Sciatic nerve (tissue), 2 donors: ENCODE results near the gene LRRC18. TPM values are rescaled to one million over a fixed set of nuclear protein-coding genes. Genes with fewer than 3 reads are reported as not detected.

ENCODE experiments used
- ATAC-seq: fragments of 200-7000 bp; cut with Tn5 transposase; one replicate; pipeline ENCODE4 v1.9.1; 2020; ENCODE audit warnings: mild to moderate bottlenecking, moderate library complexity
- DNase-seq: peaks from one replicate; pipeline ENCODE4 v3.0.0-alpha.2; 2020; ENCODE audit warnings: low spot score
- intact Hi-C: fragments of 100-400 bp; cut with DNase I; formaldehyde crosslinking; loops from one replicate; pipeline ENCODE4 v1.14.2; 2022
- total RNA-seq: library from RNA; stranded (reverse); fragmentation: NEBNext Ultra II Directional; extraction: Animal tissue kit (Norgen Biotek cat#: 25700); gene quantifications from one replicate; pipeline ENCODE4 v1.2.1, GENCODE V29; 2021
- donor health status: DM: no; HTN: no; CAD: no.
- donor health status: DM: no; HTN: no; CAD: no.

LRRC18 gene
- not detected for total RNA-seq

GRCh38 chr10:48939790-48940325, at the start of gene LRRC18:
Gene LRRC18 (minus strand): TSS chr10:48939840. CDS start chr10:48914155, 25,685 bp downstream.
- no peak for ATAC-seq
- intact Hi-C loops = loop anchor here (10.0 kb wide), 1 partner anchor 1525 kb away; no protein-coding TSS in a partner anchor
- DNase-seq = no peak

DNA sequence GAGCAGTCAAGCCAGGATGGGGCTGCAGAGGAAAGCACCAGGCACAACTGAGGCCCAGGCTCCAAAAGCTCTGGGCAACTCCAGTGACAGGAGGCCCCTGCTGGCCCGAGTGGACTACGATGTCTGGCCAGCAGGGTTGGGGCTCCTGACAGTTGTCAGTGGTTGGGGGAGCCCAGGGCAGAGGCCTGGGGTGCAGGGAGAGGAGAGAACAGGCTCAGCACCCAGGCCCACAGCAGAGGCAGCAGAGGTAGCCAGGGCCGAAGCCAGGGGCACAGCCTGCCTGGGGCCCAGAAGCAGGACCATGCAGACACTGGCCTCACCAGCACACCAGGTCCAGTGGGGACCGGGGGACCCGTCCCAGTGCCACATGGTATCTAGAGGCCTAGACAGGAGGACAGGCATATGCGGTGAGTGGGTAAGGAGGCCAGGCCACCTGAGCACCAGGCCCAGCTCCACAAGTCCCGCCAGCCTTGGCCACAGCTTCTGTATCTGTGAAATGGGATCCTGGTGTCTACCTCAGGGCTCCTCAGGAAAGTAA, 46.0 kb upstream of the LRRC18 start:
- intact Hi-C loops = no loop called here
- ATAC-seq (no peak), DNase-seq (no peak)

DNA sequence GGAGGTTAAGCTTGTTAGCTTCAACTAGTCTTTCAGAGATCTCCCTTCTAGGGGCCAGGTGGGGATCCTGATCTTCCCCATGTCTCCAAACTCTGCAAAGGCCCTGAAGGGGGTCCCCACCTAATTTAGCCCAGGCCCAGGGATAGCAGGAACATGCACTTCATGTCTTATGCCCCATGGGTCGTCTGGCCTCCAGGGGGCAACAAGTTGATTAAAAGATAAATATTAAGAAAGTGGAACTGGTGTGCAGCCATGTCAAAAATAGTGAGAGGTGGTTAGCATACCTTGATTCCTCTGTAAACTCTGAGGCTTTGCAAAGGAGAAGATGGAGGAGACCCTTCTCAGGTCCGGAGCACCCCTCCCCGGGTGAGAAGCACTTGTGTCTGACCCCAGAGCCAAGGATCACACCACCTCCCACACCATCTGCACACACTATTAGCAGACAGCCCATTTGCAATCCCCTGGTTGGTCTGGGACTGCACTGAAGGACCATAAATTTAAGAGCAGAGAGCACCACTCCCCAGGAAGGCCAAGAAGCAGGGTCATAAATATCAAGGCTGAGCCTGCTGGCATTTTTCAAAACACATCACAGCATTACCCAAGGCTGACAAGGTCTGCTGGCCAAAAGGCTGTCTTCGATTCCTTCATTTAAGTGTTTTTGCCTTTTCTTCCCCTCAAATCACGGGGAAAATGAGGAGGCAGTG, 44.2 kb upstream of the LRRC18 start:
- DNase-seq = no peak
- intact Hi-C loops = loop anchor here (5.0 kb wide), 1 partner anchor 179 kb away; no protein-coding TSS in a partner anchor

DNA sequence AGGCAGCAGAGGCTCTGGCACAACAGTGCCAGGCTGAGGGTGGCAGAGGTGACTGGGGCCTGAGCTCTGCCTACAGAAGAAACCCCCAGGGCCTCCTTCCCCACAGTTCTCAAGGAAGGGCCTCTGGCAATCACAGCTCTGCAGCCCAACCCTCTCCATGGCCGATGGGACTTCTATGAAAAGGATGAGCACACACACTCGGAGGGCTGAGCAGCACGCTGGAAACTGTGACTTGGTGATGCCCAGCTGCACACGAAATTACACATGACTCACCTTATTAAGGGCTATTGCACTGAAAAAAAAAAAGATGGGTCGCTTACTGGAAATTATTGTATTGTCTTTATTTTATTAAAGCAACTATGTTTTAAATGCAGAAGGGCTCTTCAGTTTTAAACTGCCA, 42.9 kb upstream of the LRRC18 start:
- intact Hi-C loops = loop anchor here (5.0 kb wide), 1 partner anchor 180 kb away; no protein-coding TSS in a partner anchor
- DNase-seq = no peak
- ATAC-seq = no peak

More for the DNA sequence above, 44.2 kb upstream of the LRRC18 start:
- no peak for ATAC-seq

DNA sequence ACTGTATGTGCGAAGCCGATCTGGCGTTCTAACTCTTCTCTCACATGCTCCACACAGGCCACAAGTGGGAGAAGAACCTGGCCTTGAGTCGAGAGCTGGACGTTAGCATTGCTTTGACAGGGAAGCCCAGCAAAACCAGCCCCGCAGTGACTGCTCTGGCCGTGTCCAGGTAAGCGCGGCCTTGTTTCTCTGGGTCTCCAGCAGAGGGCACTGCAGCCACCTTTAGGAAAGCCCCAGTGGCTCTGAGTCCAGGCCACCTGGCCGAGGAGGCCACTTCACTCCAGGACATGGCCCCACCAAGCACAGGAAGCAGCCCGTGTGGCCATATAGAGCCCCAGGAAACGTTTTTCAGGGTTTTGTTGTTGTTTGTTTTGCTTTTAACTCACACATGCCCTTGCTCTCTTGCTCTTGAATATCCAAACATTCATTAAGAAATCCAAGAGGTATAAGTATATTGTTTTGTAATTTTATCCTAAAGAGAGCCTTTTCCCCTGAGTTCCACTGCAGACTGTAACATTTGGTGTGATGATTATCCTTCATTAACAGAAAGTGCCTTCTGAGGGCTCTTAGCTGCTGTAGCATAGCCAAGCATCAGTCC, 41.8 kb upstream of the LRRC18 start:
- intact Hi-C loops = loop anchor here (5.0 kb wide), 1 partner anchor 181 kb away; no protein-coding TSS in a partner anchor
- DNase-seq (peak; percentile 73), ATAC-seq (peak; percentile 80)

- intact Hi-C loops = no loop called here
- DNase-seq = no peak
- ATAC-seq = no peak
Observed at GRCh38 chr10:48978318-48978717, 38.7 kb upstream of the LRRC18 start.

DNA sequence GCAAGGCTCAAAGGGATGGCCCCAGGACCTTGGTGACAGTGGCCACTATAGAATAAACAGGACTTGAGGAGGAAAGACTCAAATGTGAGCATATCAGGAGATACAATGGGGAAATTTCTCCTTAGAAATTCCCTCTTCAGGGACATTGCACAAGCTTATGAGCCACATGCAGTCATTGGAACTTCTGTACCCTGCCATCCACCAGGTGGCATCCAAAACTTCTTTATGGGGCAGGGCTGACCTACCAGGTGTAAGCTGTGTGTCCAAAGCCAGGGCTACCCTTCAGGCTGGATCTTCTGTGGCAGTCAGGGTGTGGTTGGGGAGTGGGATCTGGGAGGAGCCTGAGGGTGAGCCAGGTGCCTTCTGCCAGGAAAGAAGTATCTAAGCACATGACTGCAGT, 36.6 kb upstream of the LRRC18 start:
- intact Hi-C loops = no loop called here
- DNase-seq (no peak), ATAC-seq (peak; percentile 58)

DNA sequence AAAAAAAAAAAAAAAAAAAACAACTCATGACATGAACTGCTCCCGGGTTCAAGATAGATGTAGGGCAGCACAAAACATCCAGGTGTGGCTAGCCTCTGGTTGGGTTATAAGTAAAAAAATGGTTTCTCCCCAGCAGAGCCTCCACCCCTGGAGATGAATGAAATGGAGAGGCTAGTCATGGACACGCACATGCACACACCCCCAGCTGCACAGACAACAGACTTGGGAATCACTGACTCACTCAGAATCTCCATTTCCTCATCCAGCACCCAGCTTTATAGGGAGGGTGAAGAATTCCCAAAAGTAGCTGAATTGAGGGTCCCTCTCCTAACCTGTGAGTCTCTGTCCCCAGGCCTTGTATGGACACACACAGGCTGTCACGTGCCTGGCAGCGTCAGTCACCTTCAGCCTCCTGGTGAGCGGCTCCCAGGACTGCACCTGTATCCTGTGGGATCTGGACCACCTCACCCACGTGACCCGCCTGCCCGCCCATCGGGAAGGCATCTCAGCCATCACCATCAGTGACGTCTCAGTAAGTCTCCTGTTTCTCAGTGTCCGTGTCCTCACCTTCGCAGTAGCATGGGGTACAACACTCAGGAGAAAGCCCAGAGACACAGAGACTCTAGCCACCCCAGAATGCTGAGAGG, 35.0 kb upstream of the LRRC18 start:
- no peak for DNase-seq
- intact Hi-C loops = no loop called here
- ATAC-seq = no peak

GRCh38 chr10:48973065-48973464, 33.4 kb upstream of the LRRC18 start:
- ATAC-seq (no peak), DNase-seq (no peak)
- intact Hi-C loops = no loop called here

DNA sequence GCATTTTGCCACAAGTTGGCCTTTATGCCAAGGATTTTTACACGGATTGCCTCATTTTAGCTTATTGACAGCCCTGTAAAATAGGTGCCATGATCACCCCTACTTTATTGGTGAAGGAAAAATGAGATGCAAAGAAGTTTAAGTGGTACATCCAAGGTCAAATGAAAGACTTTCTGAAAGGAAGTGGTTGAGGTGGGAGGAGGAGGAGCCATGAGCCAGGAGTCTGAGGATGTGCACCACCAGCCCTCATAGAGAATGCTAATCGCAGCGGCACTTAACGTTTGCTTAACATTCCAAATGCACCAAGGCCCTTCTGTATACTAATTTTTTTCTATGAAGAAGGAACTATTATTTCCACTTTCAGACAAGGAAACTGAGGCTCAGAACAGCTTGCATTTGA, 31.0 kb upstream of the LRRC18 start:
- intact Hi-C loops = no loop called here
- DNase-seq = no peak
- no peak for ATAC-seq

DNA sequence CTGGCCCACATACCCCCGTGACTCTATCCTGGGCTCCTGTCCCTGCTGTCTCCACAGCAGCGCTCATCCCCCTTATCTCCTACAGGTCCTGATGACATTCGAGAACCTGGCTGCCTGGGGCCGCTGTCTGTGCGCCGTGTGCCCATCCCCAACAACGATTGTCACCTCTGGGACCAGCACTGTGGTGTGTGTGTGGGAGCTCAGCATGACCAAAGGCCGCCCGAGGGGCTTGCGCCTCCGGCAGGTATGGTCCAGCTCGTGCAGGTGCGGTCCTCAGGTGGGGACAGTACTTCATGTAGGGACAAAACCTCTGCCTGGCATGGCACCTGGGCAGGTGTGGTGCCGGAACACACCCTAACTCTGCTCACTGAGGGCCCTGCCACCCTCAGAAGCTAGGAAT, 30.4 kb upstream of the LRRC18 start:
- no peak for ATAC-seq
- intact Hi-C loops = no loop called here
- no peak for DNase-seq

GRCh38 chr10:48968036-48968435, 28.4 kb upstream of the LRRC18 start:
- intact Hi-C loops = no loop called here
- no peak for ATAC-seq
- DNase-seq = no peak

GRCh38 chr10:48965460-48965859, 25.8 kb upstream of the LRRC18 start:
- DNase-seq = no peak
- no peak for ATAC-seq
- intact Hi-C loops = no loop called here

DNA sequence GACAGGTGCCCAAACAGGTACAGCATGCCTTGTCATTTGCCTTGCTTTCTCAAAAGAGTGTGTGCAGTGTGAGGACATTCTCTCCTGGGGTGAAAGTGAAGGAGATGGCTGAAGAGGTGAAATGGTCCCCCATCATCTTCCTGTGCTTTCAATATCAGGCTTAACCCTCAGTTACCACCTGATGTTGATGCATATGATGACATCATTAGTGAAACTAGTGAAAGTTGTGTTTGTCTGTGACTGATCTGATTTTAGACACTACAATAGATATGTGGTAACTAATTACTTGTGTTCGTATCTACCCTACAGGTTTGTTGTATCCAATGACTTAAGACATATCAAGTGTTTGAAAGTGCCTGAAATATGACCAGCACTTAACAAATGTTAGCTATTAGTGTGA, 24.4 kb upstream of the LRRC18 start:
- DNase-seq = no peak
- no peak for ATAC-seq
- intact Hi-C loops = no loop called here

DNA sequence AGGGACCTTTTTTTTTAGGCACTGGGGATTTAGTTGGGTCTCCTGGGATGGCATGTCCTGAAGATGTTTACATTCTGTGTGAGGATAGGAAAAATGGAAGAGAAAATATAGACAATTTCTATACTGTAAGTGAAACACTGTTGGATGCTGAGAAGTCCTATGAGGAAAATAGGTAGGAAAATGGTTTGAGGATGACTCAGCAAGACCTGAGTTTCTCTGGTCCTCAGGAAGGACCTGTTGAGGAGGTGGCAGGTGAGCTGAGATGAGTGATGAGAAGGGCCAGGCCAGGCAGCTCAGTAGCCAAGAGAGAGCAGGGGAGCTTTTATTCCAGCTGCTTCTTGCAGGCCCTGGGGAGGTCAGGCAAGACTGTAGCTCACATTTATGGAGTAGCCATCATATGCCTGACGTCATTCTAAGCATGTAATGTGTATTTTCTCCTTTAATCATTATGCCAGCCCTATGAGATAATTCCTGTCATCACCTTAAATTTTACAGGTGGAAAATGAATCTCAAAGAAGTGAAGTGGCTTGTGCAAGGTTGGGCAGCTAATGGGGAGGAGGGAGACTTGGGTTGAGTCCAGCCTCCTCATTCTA, 19.1 kb upstream of the LRRC18 start:
- DNase-seq (no peak), ATAC-seq (no peak)
- intact Hi-C loops = no loop called here

DNA sequence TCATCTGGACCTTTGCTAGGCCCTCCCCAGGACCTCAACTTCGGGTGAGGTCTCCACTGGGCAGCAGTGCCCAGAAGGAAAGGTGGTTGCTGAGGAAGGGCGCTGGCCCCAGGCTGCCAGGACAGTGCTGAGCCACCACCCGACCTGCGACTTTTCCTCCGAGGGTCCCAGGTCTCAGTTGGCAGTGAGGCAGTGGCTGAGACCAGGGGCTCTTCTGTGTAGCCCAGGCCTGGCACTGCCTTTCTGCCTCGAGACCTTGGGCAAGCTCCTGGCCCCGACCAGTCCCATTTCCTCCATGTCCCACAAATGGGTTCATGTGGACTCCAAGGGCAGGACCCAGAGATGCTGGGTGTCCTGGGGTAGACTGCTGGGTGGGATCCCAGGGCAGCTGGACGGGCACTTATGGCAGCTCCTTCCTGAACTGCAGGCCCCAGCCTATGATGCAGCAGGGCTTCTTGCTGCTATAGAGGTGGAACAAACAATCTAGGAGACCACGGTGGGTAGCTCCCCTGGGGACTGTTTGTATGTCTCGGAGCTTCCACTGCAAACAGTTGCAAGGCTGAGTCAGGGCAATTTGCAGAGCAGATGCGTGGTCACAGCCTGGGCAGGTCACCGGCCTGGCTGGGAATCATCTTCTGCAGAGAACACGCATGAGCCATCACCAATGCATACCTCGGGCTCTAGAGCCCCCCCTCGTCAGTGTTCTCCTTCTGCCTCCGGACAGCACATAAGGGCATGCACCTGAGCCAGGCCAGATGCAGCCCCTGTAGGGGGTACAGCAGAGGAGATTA, 17.9 kb upstream of the LRRC18 start:
- no peak for DNase-seq
- intact Hi-C loops = no loop called here
- ATAC-seq = no peak

DNA sequence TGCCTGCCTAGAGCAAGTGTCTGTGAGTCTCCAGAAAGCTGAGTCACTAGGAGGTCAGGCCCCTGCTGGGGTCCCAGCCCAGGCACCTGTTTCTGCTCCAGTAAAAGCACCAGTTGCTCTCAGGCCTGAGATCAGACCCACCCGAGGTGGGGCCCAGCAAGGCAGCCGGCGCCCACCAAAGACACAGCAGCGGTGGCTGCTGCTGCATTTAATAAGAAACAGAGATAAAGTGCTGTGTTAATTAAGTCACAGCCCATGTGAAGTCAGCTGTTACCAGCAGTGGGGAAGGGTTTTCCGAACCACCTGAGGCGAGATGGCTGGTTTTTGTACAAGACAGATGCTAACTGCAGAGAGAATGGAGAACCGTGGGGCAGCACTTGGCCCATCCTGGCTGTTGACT, 12.1 kb upstream of the LRRC18 start:
- ATAC-seq = no peak
- no peak for DNase-seq
- intact Hi-C loops = no loop called here

- DNase-seq = no peak
- intact Hi-C loops = loop anchor here (10.0 kb wide), 1 partner anchor 1534 kb away; no protein-coding TSS in a partner anchor
- no peak for ATAC-seq
Observed at GRCh38 chr10:48948470-48949037, 8.9 kb upstream of the LRRC18 start.
